Common myeloid progenitor, CD34-positive (primary cell): ENCODE data around the gene TSSC4.

Experiments used
- CTCF ChIA-PET: fragments of 350-600 bp; sonication (Branson Sonifier 250); formaldehyde crosslinking; loops from one replicate; lab custom pipeline; 2021; ENCODE audit warnings: antibody characterized with exemption; lab: Charles Lee
- POLR2A ChIA-PET: fragments of 350-600 bp; sonication (Branson Sonifier 250); formaldehyde crosslinking; loops from one replicate; lab custom pipeline; 2021; ENCODE audit warnings: antibody characterized with exemption; lab: Charles Lee
- DNase-seq, 3 donors: peaks; one replicate each; pipeline versions ENCODE4 v3.0.0 to v3.0.0-alpha.2; 2013
- H3K27ac ChIP-seq, 2 experiments: 1 replicate in 1 of 2; 2 replicates in 1 of 2; pipeline ENCODE4 v1.7.0; 2013; ENCODE audit warnings: inconsistent platforms in 2 of 2, low read length in 2 of 2, mild to moderate bottlenecking in 2 of 2, low read depth in 1 of 2, moderate library complexity in 1 of 2; ENCODE audit not compliant: severe bottlenecking in 2 of 2, insufficient read depth in 1 of 2, poor library complexity in 1 of 2
- H3K27me3 ChIP-seq, 5 experiments: replicated peaks in 2 of 5; 1 replicate in 3 of 5; 2 replicates in 2 of 5; pipeline versions ENCODE4 v1.6.1 to v1.7.0; 2013; ENCODE audit warnings: low read length in 4 of 5, mild to moderate bottlenecking in 2 of 5, moderate library complexity in 2 of 5, inconsistent platforms in 1 of 5; ENCODE audit not compliant: insufficient read depth in 5 of 5, control insufficient read depth in 4 of 5
- H3K36me3 ChIP-seq, 4 experiments: 1 replicate in 2 of 4; 2 replicates in 2 of 4; pipeline versions ENCODE4 v1.6.1 to v1.7.0; 2013; ENCODE audit warnings: low read length in 3 of 4, control low read depth in 1 of 4, mild to moderate bottlenecking in 1 of 4; ENCODE audit not compliant: control insufficient read depth in 4 of 4, insufficient read depth in 4 of 4
- H3K4me1 ChIP-seq, 4 experiments: 1 replicate in 3 of 4; 2 replicates in 1 of 4; pipeline versions ENCODE4 v1.6.1 to v1.7.1; 2013; ENCODE audit warnings: low read length in 3 of 4, mild to moderate bottlenecking in 3 of 4, control low read depth in 1 of 4, inconsistent platforms in 1 of 4, moderate library complexity in 1 of 4; ENCODE audit not compliant: control insufficient read depth in 4 of 4, insufficient read depth in 4 of 4; ENCODE audit errors: control extremely low read depth in 1 of 4
- H3K4me3 ChIP-seq, 7 experiments: 1 replicate in 4 of 7; 2 replicates in 3 of 7; pipeline versions ENCODE4 v1.5.1 to v1.7.0; 2013; ENCODE audit warnings: mild to moderate bottlenecking in 7 of 7, low read length in 6 of 7, moderate library complexity in 6 of 7, inconsistent platforms in 2 of 7, low read depth in 2 of 7, control low read depth in 1 of 7; ENCODE audit not compliant: insufficient read depth in 4 of 7, control insufficient read depth in 1 of 7; ENCODE audit errors: extremely low read depth in 1 of 7
- H3K9me3 ChIP-seq, 5 experiments: 1 replicate in 4 of 5; 2 replicates in 1 of 5; pipeline versions ENCODE4 v1.6.1 to v1.7.1; 2013; ENCODE audit warnings: low read length in 4 of 5, mild to moderate bottlenecking in 2 of 5, inconsistent platforms in 1 of 5, low read depth in 1 of 5, moderate library complexity in 1 of 5; ENCODE audit not compliant: control insufficient read depth in 4 of 5, insufficient read depth in 2 of 5; ENCODE audit errors: control extremely low read depth in 1 of 5
- WGBS: methylation state at CpG from one replicate; pipeline ENCODE4 v1.1.5; 2013; ENCODE audit not compliant: insufficient coverage; 5-methylcytosine and 5-hydroxymethylcytosine counted together

TSSC4 gene

DNA sequence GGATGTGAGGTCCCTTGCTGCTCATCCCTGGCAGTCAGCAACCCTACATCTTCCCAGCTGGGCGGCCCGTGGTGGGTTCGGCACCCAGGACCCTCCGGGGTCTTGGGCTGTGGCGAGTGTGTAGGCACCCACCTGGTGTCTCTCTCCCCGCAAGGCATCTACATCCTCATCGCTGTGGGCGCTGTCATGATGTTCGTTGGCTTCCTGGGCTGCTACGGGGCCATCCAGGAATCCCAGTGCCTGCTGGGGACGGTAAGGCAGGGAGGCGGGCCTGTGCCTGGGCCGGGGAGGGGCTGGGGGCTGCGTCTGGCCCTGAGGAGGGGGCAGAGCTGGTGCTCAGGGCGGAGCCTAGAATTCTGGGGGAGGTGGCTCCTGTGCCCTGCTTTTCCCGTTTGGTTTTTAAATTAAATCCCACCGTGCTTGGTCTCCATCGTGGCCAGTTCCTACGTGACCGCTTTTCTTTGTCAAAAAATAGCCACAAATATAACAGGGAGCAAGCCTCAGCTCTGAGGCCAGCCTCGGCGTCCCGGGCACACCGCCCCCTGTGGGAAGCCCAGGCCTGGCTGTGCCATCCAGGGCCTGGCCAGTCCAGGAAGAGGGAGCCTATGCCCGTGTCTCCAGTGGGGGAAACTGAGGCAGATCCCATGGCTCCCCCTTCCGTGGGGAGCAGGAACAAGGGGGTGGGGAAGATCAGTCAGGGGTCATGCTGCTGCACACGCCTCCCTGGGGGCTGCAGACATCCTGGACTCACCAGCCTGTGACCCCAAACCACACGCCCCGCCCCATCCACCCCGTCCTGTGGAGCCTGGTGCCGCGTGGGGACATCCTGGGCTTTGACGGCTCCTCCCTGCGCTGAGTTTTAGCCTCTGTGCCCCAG lies 6.4 kb upstream of the TSSC4 start:
- DNase-seq: no peak
- ChIA-PET POLR2A (interaction anchor here (0.5 to 0.6 kb wide), 3 partner anchors 91 to 405 kb away, joined by 3 to 4 read pairs (median 4); no protein-coding TSS in a partner anchor), CTCF (interaction anchor here (8.9 kb wide), 1 partner anchor 90 kb away, joined by 90 read pairs; the partner anchor contains the start of genes C11orf21 and TSPAN32)
- Histone ChIP-seq H3K4me1 (peaks cover 0 to 16% (median 10%) of the 10 kb centered on the region in 4 experiments), H3K9me3 (no peaks in the 10 kb centered on the region), H3K27ac (no peak overlapping the region), H3K4me3 (no peak overlapping the region), H3K27me3 (no peaks in the 10 kb centered on the region), H3K36me3 (peaks cover 2 to 66% (median 51%) of the 10 kb centered on the region in 4 experiments)
- 87% methylated on average over 27 of the region's 34 CpGs for WGBS

GRCh38 chr11:2394818-2395105 lies 5.8 kb upstream of the TSSC4 start:
- POLR2A ChIA-PET: interaction anchor here (0.5 to 0.6 kb wide), 2 partner anchors 91 to 102 kb away, joined by 3 to 4 read pairs; no protein-coding TSS in a partner anchor
- Histone ChIP-seq H3K36me3 (peaks cover 2 to 66% (median 51%) of the 10 kb centered on the region in 4 experiments), H3K4me3 (no peak overlapping the region), H3K27me3 (no peaks in the 10 kb centered on the region), H3K27ac (no peak overlapping the region), H3K4me1 (peaks cover 0 to 16% (median 12%) of the 10 kb centered on the region in 4 experiments), H3K9me3 (no peaks in the 10 kb centered on the region)
- no peak for DNase-seq
- CTCF ChIA-PET: interaction anchor here (8.9 kb wide), 1 partner anchor 91 kb away, joined by 90 read pairs; the partner anchor contains the start of genes C11orf21 and TSPAN32
- 100% methylated on average over 1 of the region's 8 CpGs for WGBS

DNA sequence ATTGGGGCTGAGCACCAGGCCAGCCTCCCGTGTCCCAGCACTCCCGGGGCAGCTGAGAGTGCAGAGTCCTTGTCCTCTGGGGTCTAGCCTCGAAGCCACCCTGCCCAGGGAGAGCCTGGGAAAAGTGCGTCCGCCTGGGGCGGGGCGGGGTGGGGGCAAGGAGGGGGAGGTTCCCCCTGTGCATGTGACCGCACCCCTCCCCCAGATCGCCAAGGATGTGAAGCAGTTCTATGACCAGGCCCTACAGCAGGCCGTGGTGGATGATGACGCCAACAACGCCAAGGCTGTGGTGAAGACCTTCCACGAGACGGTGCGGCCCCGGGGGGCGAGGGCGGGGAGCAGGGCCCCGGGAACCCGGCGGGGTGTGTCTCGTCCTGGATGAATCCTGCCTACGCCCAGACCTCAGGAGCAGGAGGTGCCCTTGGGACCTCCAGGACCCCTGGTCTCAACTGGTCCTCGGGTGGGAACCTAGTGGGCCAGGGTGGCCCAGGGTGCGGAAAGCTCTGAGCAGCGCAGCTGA lies 5.3 kb upstream of the TSSC4 start:
- H3K9me3 ChIP-seq: no peaks in the 10 kb centered on the region
- H3K27ac ChIP-seq: no peak overlapping the region
- DNase-seq: no peak
- H3K4me3 ChIP-seq: no peak overlapping the region
- H3K36me3 ChIP-seq: peaks cover 2 to 65% (median 49%) of the 10 kb centered on the region in 4 experiments
- ChIA-PET POLR2A (interaction anchor here (0.5 to 1.1 kb wide), 2 partner anchors 25 to 103 kb away, joined by 3 to 4 read pairs; no protein-coding TSS in a partner anchor), CTCF (interaction anchor here (8.9 kb wide), 1 partner anchor 91 kb away, joined by 90 read pairs; the partner anchor contains the start of genes C11orf21 and TSPAN32)
- WGBS: 95% methylated on average over 26 of the region's 26 CpGs
- H3K27me3 ChIP-seq: no peaks in the 10 kb centered on the region
- H3K4me1 ChIP-seq: peaks cover 0 to 17% (median 14%) of the 10 kb centered on the region in 4 experiments

DNA sequence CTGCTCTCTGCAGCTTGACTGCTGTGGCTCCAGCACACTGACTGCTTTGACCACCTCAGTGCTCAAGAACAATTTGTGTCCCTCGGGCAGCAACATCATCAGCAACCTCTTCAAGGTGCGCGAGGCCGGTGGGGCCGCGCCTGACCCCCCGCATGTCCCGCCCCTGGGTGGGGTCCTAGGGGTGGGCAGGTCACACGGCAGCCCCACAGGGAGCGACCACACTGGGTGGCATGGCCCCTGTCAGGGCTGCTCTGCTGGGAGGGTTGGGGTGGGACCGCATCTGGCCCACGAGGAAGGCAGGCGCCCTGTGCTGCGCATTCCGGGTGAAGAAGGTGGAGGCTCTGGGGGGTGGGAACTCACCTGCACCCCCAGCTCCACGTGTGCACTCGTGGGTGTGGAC lies 4.7 kb upstream of the TSSC4 start:
- 96% methylated on average over 16 of the region's 17 CpGs for whole genome bisulfite sequencing
- no peak for DNase-seq
- no peaks in the 10 kb centered on the region for H3K27me3 ChIP-seq
- ChIA-PET POLR2A (interaction anchor here (1.1 kb wide), 1 partner anchor 24 kb away, joined by 3 read pairs; no protein-coding TSS in a partner anchor), CTCF (interaction anchor here (1.2 to 8.9 kb wide), 2 partner anchors 25 to 92 kb away, joined by 3 to 90 read pairs; partner anchors contain the start of genes C11orf21 and TSPAN32)
- H3K4me3 ChIP-seq: no peak overlapping the region
- H3K36me3 ChIP-seq: peaks cover 2 to 60% (median 45%) of the 10 kb centered on the region in 4 experiments
- H3K27ac ChIP-seq: no peak overlapping the region
- H3K4me1 ChIP-seq: peaks cover 0 to 17% (median 14%) of the 10 kb centered on the region in 4 experiments
- H3K9me3 ChIP-seq: no peaks in the 10 kb centered on the region

GRCh38 chr11:2396471-2396870 lies 4.1 kb upstream of the TSSC4 start:
- CTCF ChIA-PET: interaction anchor here (1.2 to 8.9 kb wide), 2 partner anchors 24 to 92 kb away, joined by 3 to 90 read pairs; partner anchors contain the start of genes C11orf21 and TSPAN32
- peaks cover 0 to 22% (median 18%) of the 10 kb centered on the region in 4 experiments for H3K4me1 ChIP-seq
- 96% methylated on average over 25 of the region's 26 CpGs for WGBS
- H3K27me3 ChIP-seq: no peaks in the 10 kb centered on the region
- H3K4me3 ChIP-seq: no peak overlapping the region
- POLR2A ChIA-PET: interaction anchor here (1.1 kb wide), 1 partner anchor 24 kb away, joined by 3 read pairs; no protein-coding TSS in a partner anchor
- H3K27ac ChIP-seq: no peak overlapping the region
- no peak for DNase-seq
- H3K9me3 ChIP-seq: no peaks in the 10 kb centered on the region
- H3K36me3 ChIP-seq: peaks cover 2 to 55% (median 41%) of the 10 kb centered on the region in 4 experiments

DNA sequence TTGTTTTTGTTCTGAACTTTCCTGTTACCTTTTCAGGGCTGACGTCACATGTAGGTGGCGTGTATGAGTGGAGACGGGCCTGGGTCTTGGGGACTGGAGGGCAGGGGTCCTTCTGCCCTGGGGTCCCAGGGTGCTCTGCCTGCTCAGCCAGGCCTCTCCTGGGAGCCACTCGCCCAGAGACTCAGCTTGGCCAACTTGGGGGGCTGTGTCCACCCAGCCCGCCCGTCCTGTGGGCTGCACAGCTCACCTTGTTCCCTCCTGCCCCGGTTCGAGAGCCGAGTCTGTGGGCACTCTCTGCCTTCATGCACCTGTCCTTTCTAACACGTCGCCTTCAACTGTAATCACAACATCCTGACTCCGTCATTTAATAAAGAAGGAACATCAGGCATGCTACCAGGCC lies 3.5 kb upstream of the TSSC4 start:
- Histone ChIP-seq H3K4me1 (peaks cover 0 to 27% (median 24%) of the 10 kb centered on the region in 4 experiments), H3K27ac (no peak overlapping the region), H3K27me3 (no peaks in the 10 kb centered on the region), H3K9me3 (no peaks in the 10 kb centered on the region), H3K36me3 (peaks cover 0 to 50% (median 38%) of the 10 kb centered on the region in 4 experiments), H3K4me3 (no peak overlapping the region)
- CTCF ChIA-PET: interaction anchor here (8.9 kb wide), 1 partner anchor 93 kb away, joined by 90 read pairs; the partner anchor contains the start of genes C11orf21 and TSPAN32
- no peak for DNase-seq
- 98% methylated on average over 11 of the region's 12 CpGs for WGBS
- POLR2A ChIA-PET: no interaction called here
